H1 (cell line): ENCODE results near the gene RNU6-7. TPM values are rescaled to one million over a fixed set of nuclear protein-coding genes. Genes with fewer than 3 reads are reported as not detected.

Experiments
- CTCF ChIA-PET: fragments of 300-600 bp; sonication (Branson Sonifier 250); formaldehyde crosslinking; loops from one replicate; lab custom pipeline; 2021; ENCODE audit not compliant: partially characterized antibody; lab: Charles Lee
- POLR2A ChIA-PET: fragments of 300-600 bp; sonication (Branson Sonifier 250); formaldehyde crosslinking; loops from one replicate; lab custom pipeline; 2021; ENCODE audit warnings: inconsistent platforms; ENCODE audit not compliant: partially characterized antibody; lab: Charles Lee
- DNase-seq, 2 experiments: peaks; one replicate each; pipeline versions ENCODE4 v3.0.0 to v3.0.0-alpha.2; 2010 to 2022; ENCODE audit warnings: low spot score in 2 of 2, low read depth in 1 of 2, mixed read lengths in 1 of 2
- FAIRE-seq: peaks from 2 replicates; lab custom pipeline; 2011; peaks lifted over from hg19 to GRCh38; lab: Jason Lieb, UNC
- H2AFZ ChIP-seq: 2 replicates; pipeline ENCODE4 v1.8.1; 2012; ENCODE audit warnings: low read length, inconsistent platforms
- H2AK5ac ChIP-seq: 2 replicates; pipeline ENCODE4 v1.6.1; 2013; ENCODE audit warnings: low read depth, low read length
- H2BK120ac ChIP-seq: replicated peaks from 2 replicates; pipeline ENCODE3; 2013; ENCODE audit warnings: low read depth, low read length, inconsistent platforms
- H2BK12ac ChIP-seq: 2 replicates; pipeline ENCODE4 v1.6.1; 2013; ENCODE audit warnings: low read depth, low read length
- H2BK15ac ChIP-seq: 2 replicates; pipeline ENCODE4 v1.6.1; 2013; ENCODE audit warnings: low read length
- H2BK20ac ChIP-seq: 2 replicates; pipeline ENCODE4 v1.6.1; 2013; ENCODE audit warnings: low read length
- H2BK5ac ChIP-seq: 2 replicates; pipeline ENCODE4 v1.6.1; 2013; ENCODE audit warnings: low read depth, low read length
- H3K14ac ChIP-seq: 2 replicates; pipeline ENCODE4 v1.6.1; 2013; ENCODE audit warnings: inconsistent platforms; ENCODE audit not compliant: insufficient read length
- H3K18ac ChIP-seq: 2 replicates; pipeline ENCODE4 v1.6.1; 2013; ENCODE audit warnings: low read length; ENCODE audit errors: extremely low read depth
- H3K23ac ChIP-seq: 2 replicates; pipeline ENCODE4 v1.6.1; 2013; ENCODE audit warnings: inconsistent platforms; ENCODE audit not compliant: insufficient read length
- H3K23me2 ChIP-seq: 2 replicates; pipeline ENCODE4 v1.6.1; 2013; ENCODE audit warnings: low read depth, low read length
- H3K27ac ChIP-seq: 2 replicates; pipeline ENCODE4 v1.6.1; 2011; ENCODE audit warnings: low read depth, low read length, inconsistent platforms
- H3K27me3 ChIP-seq, 4 experiments: replicated peaks in 1 of 4; 1 replicate in 1 of 4; 2 replicates in 3 of 4; pipeline versions ENCODE4 v1.6.1 to v1.8.1; 2011 to 2013; ENCODE audit warnings: low read length in 3 of 4, mild to moderate bottlenecking in 3 of 4, inconsistent platforms in 2 of 4, mixed read lengths in 2 of 4, moderate library complexity in 1 of 4; ENCODE audit not compliant: control insufficient read depth in 3 of 4, insufficient read depth in 3 of 4; ENCODE audit errors: extremely low read depth in 1 of 4
- H3K36me3 ChIP-seq, 4 experiments: 2 replicates each; pipeline versions ENCODE4 v1.6.1 to v1.8.1; 2011 to 2013; ENCODE audit warnings: mild to moderate bottlenecking in 4 of 4, low read length in 3 of 4, moderate library complexity in 2 of 4, control low read depth in 1 of 4, inconsistent platforms in 1 of 4; ENCODE audit not compliant: insufficient read depth in 4 of 4, control insufficient read depth in 2 of 4
- H3K4ac ChIP-seq: replicated peaks from 2 replicates; pipeline ENCODE3; 2013; ENCODE audit warnings: low read length, low read depth, mixed read lengths, inconsistent platforms; ENCODE audit not compliant: insufficient read length
- H3K4me1 ChIP-seq, 4 experiments: replicated peaks in 1 of 4; 1 replicate in 1 of 4; 2 replicates in 3 of 4; pipeline versions ENCODE4 v1.6.1 to v1.8.1; 2011 to 2013; ENCODE audit warnings: low read length in 3 of 4, inconsistent platforms in 2 of 4, mixed read lengths in 1 of 4; ENCODE audit not compliant: insufficient read depth in 4 of 4, control insufficient read depth in 3 of 4
- H3K4me2 ChIP-seq, 2 experiments: 2 replicates each; pipeline versions ENCODE4 v1.6.1 to v1.8.1; 2011 to 2013; ENCODE audit warnings: low read depth in 2 of 2, low read length in 2 of 2, control low read depth in 1 of 2, inconsistent platforms in 1 of 2, mild to moderate bottlenecking in 1 of 2; ENCODE audit not compliant: insufficient read depth in 1 of 2
- H3K4me3 ChIP-seq, 4 experiments: fragments of 200-600, 300-600 bp in 1 of 4; sonication (generic), shearing (Covaris generic), sonication (Bioruptor Twin) in 1 of 4; 2 replicates each; pipeline versions ENCODE4 v1.5.1 to v1.8.1; 2011 to 2016; ENCODE audit warnings: low read length in 4 of 4, low read depth in 3 of 4, control low read depth in 2 of 4, inconsistent platforms in 2 of 4, mild to moderate bottlenecking in 2 of 4, mixed read lengths in 1 of 4, moderate library complexity in 1 of 4; ENCODE audit not compliant: insufficient read depth in 2 of 4; ENCODE audit errors: extremely low read depth in 1 of 4
- H3K56ac ChIP-seq: replicated peaks from 2 replicates; pipeline ENCODE3; 2013; ENCODE audit warnings: low read depth, mild to moderate bottlenecking, mixed read lengths, low read length, inconsistent platforms; ENCODE audit not compliant: insufficient read length
- H3K79me1 ChIP-seq: 2 replicates; pipeline ENCODE4 v1.6.1; 2013; ENCODE audit warnings: low read depth, low read length, control low read depth
- H3K79me2 ChIP-seq, 2 experiments: 2 replicates each; pipeline versions ENCODE4 v1.6.1 to v1.8.1; 2012 to 2013; ENCODE audit warnings: low read length in 2 of 2, mild to moderate bottlenecking in 2 of 2, inconsistent platforms in 1 of 2; ENCODE audit not compliant: insufficient read depth in 2 of 2, control insufficient read depth in 1 of 2
- H3K9ac ChIP-seq, 4 experiments: replicated peaks in 1 of 4; 1 replicate in 1 of 4; 2 replicates in 3 of 4; pipeline versions ENCODE4 v1.6.1 to v1.8.1; 2011 to 2013; ENCODE audit warnings: low read depth in 3 of 4, low read length in 3 of 4, control low read depth in 2 of 4, mild to moderate bottlenecking in 2 of 4, moderate library complexity in 2 of 4, inconsistent platforms in 1 of 4; ENCODE audit errors: extremely low read depth in 1 of 4
- H3K9me3 ChIP-seq, 2 experiments: 2 replicates each; pipeline versions ENCODE4 v1.6.1 to v1.8.1; 2012 to 2013; ENCODE audit warnings: mild to moderate bottlenecking in 2 of 2, moderate library complexity in 2 of 2, control low read depth in 1 of 2, inconsistent platforms in 1 of 2, low read depth in 1 of 2, low read length in 1 of 2, mixed read lengths in 1 of 2; ENCODE audit not compliant: insufficient read depth in 2 of 2
- H4K20me1 ChIP-seq, 2 experiments: replicated peaks in 1 of 2; 2 replicates each; pipeline versions ENCODE3 to v1.8.1; 2011 to 2013; ENCODE audit warnings: inconsistent platforms in 2 of 2, low read length in 2 of 2, mild to moderate bottlenecking in 1 of 2; ENCODE audit not compliant: insufficient read depth in 2 of 2, control insufficient read depth in 1 of 2
- H4K5ac ChIP-seq: 2 replicates; pipeline ENCODE4 v1.6.1; 2013; ENCODE audit warnings: low read length, low read depth, mixed read lengths, inconsistent platforms; ENCODE audit not compliant: insufficient read length
- H4K8ac ChIP-seq: 2 replicates; pipeline ENCODE4 v1.8.0; 2013; ENCODE audit warnings: mild to moderate bottlenecking, moderate library complexity, low read length, inconsistent platforms; ENCODE audit not compliant: insufficient read depth; ENCODE audit errors: extremely low read depth
- H4K91ac ChIP-seq: replicated peaks from 2 replicates; pipeline ENCODE3; 2013; ENCODE audit warnings: low read length, mixed read lengths, inconsistent platforms; ENCODE audit not compliant: insufficient read length
- EP300 ChIP-seq, 2 experiments: IDR thresholded peaks; 1 replicate in 1 of 2; 2 replicates in 1 of 2; pipeline ENCODE4 v1.6.1; 2011 to 2012; ENCODE audit warnings: low read depth in 2 of 2, low read length in 2 of 2, mild to moderate bottlenecking in 2 of 2, borderline replicate concordance in 1 of 2, inconsistent platforms in 1 of 2, moderate library complexity in 1 of 2
- JUND ChIP-seq: IDR thresholded peaks from 2 replicates; pipeline ENCODE4 v1.6.1; 2011; ENCODE audit warnings: mild to moderate bottlenecking, improper control_type of control experiment, low read length
- WGBS, 2 experiments: shearing (Covaris generic) in 1 of 2; methylation state at CpG; one replicate each; pipeline versions ENCODE4 v1.1.6 to v1.1.7; 2013 to 2015; ENCODE audit warnings: low lambda C conversion rate in 2 of 2, mixed read lengths in 2 of 2, inconsistent platforms in 1 of 2, low coverage in 1 of 2, missing lambda C conversion rate in 1 of 2; ENCODE audit not compliant: insufficient replicate concordance in 2 of 2, insufficient coverage in 1 of 2, insufficient read length in 1 of 2; ENCODE audit errors: extremely low coverage in 1 of 2, missing lambda C conversion rate in 1 of 2; 5-methylcytosine and 5-hydroxymethylcytosine counted together
- polyA plus RNA-seq, 7 experiments: library from polyadenylated mRNA; depleted of rRNA in 3 of 7; stranded (reverse) in 5 of 7; unstranded in 2 of 7; fragments of >200 nt in 5 of 7; fragments of 200-250 nt in 2 of 7; gene quantifications; 1 replicate in 5 of 7; 2 replicates in 1 of 7; 4 replicates in 1 of 7; pipeline versions ENCODE4 v1.2.1 to v1.2.3, GENCODE V29; 2011 to 2013; ENCODE audit warnings: missing spikeins in 2 of 7, mixed read lengths in 2 of 7
- total RNA-seq: library from RNA; stranded (reverse); fragmentation: NEBNext Ultra II Directional; extraction: Animal tissue kit (Norgen Biotek cat#: 25700); gene quantifications from 2 replicates; pipeline ENCODE4 v1.2.1, GENCODE V29; 2021

RNU6-7 gene
- total and polyA plus RNA-seq, 2 of the 8 experiments (the other 6 are each of a cell fraction or from before 2014, with no cell fraction given), result not detected

GRCh38 chr14:32217301-32217700 is 15.5 kb downstream of the RNU6-7 start:
- H3K9ac ChIP-seq, result no peak overlapping the region
- no peak overlapping the region for H2AK5ac ChIP-seq
- no peak overlapping the region for H3K56ac ChIP-seq
- H3K4ac ChIP-seq, result no peak overlapping the region
- H2BK5ac ChIP-seq, result no peak overlapping the region
- no peak for DNase-seq
- no peak overlapping the region for H3K23ac ChIP-seq
- no peaks in the 10 kb centered on the region for H3K27me3 ChIP-seq
- H3K4me3 ChIP-seq, result no peak overlapping the region
- H2BK120ac ChIP-seq, result no peak overlapping the region
- TF ChIP-seq JUND (no peak), EP300 (IDR thresholded peaks at IDR 0.05; ENCODE audit: borderline replicate concordance in 1 of 2, low read depth in 2 of 2, low read length in 2 of 2) (no peak)
- TF ChIP-seq, all 59 proteins: peak for 0
- POLR2A ChIA-PET, result no interaction called here
- Histone ChIP-seq H3K36me3 (no peaks in the 10 kb centered on the region), H3K79me1 (no peaks in the 10 kb centered on the region), H2BK20ac (no peak overlapping the region), H4K91ac (no peak overlapping the region), H3K9me3 (no peaks in the 10 kb centered on the region), H3K4me1 (peaks cover 0 to 3% (median 0%) of the 10 kb centered on the region in 4 experiments; a peak in 1 of 7 replicates), H2BK12ac (no peak overlapping the region), H4K8ac (no peak overlapping the region), H3K14ac (no peak overlapping the region), H4K20me1 (no peaks in the 10 kb centered on the region), H2BK15ac (no peak overlapping the region), H3K23me2 (no peaks in the 10 kb centered on the region), H3K18ac (no peak overlapping the region), H3K4me2 (no peak overlapping the region), H3K79me2 (no peaks in the 10 kb centered on the region), H3K27ac (no peak overlapping the region), H2AFZ (peak overlapping the region; percentile 26; the same call in 1 of the 2 replicates), H4K5ac (no peak overlapping the region)
- no peak for FAIRE-seq
- WGBS, 2 experiments, result 76% methylated on average over 5 of the region's 5 CpGs; no CpG with 5 or more reads in 1 of the 2 experiments
- CTCF ChIA-PET, result no interaction called here
